Measurements from ENCODE around the gene CAPZA1. TPM values are rescaled to one million over a fixed set of nuclear protein-coding genes. Genes with fewer than 3 reads are reported as not detected.

The CAPZA1 gene
- total RNA-seq, 4 donors from 2014 or later = 27.1 to 58.1 (median 35.2) TPM

DNA sequence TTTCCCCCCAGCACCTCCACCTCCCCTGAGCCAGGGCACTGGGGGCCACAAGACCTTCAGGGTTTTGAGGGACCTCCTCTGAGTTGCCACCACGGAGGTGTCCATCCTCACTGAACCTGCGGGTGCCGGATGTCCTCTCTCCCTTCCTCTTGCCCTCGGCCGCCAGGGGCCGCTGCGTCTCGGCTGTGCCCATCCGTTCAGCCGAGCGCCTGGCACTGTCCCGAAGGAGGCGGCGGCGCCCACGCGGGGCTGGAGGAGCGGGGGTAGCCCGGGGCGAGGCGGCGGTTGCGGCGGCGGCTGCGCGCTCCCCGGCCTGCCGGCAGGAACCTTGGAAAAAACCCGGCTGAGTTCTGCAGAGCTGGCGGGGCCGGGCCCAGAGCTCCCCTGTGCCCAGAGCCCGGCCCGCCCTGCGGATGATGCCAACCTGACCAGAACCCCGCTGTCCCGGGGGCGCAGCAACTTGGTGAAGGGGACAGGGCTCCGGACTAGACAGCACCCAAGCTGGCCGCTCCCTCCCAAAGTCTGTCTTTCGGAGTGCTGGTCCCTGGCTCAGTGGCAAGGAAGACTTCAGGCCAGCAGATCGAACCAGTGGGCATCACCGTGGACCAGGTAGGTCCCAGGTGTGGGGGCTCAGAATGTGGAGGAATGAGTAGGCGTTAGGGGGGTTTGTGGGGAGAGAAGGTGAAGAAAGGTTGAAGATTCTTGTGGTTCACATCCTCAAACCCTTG is 99.2 kb downstream of the CAPZA1 start:
- Histone ChIP-seq H3K27me3 (peaks cover 0 to 6% (median 0%) of the 10 kb centered on the region in 3 donors), H3K9me3 (no peaks in the 10 kb centered on the region), H3K4me3 (peak overlapping the region in 3 of 4 donors; percentile 16 to 56 (median 42)), H3K27ac (no peak overlapping the region), H3K36me3 (no peaks in the 10 kb centered on the region), H3K4me1 (peaks cover 10% of the 10 kb centered on the region in 2 donors)
- in situ Hi-C loops (cut with MboI; ENCODE audit: low sequenced_read_pairs in 4 of 4) (loop anchor here (5.0 to 25.0 kb wide), 7 partner anchors 83 to 668 kb away; partner anchors contain the start of genes CTTNBP2NL (in 2 of the 4), LRIG2 (in 1 of the 4) and MAGI3 (in 1 of the 4)), intact Hi-C loops (cut with DNase I; ENCODE audit: low total_unique reads) (loop anchor here (5.0 kb wide), 1 partner anchor 163 kb away; no protein-coding TSS in a partner anchor)
- DNase-seq (peak in 1 of 2 donors; percentile 55), ATAC-seq (no peak)
- TF ChIP-seq POLR2A (IDR thresholded peaks at IDR 0.05) = no peak
- TF ChIP-seq, protein P1, sequence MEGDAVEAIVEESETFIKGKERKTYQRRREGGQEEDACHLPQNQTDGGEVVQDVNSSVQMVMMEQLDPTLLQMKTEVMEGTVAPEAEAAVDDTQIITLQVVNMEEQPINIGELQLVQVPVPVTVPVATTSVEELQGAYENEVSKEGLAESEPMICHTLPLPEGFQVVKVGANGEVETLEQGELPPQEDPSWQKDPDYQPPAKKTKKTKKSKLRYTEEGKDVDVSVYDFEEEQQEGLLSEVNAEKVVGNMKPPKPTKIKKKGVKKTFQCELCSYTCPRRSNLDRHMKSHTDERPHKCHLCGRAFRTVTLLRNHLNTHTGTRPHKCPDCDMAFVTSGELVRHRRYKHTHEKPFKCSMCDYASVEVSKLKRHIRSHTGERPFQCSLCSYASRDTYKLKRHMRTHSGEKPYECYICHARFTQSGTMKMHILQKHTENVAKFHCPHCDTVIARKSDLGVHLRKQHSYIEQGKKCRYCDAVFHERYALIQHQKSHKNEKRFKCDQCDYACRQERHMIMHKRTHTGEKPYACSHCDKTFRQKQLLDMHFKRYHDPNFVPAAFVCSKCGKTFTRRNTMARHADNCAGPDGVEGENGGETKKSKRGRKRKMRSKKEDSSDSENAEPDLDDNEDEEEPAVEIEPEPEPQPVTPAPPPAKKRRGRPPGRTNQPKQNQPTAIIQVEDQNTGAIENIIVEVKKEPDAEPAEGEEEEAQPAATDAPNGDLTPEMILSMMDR (IDR thresholded peaks at IDR 0.05 in 4 of 5, conservative IDR thresholded peaks at IDR 0.05 in 1 of 5) = peak; percentile 59 to 85 (median 77)

- ATAC-seq = no peak
- in situ Hi-C loops (cut with MboI; ENCODE audit: low sequenced_read_pairs in 4 of 4) (loop anchor here (5.0 to 25.0 kb wide), 7 partner anchors 83 to 668 kb away; partner anchors contain the start of genes CTTNBP2NL (in 2 of the 4), LRIG2 (in 1 of the 4) and MAGI3 (in 1 of the 4)), intact Hi-C loops (cut with DNase I; ENCODE audit: low total_unique reads) (loop anchor here (5.0 kb wide), 1 partner anchor 163 kb away; no protein-coding TSS in a partner anchor)
- peaks cover 0 to 6% (median 0%) of the 10 kb centered on the region in 3 donors for H3K27me3 ChIP-seq
- H3K36me3 ChIP-seq = no peaks in the 10 kb centered on the region
- H3K4me1 ChIP-seq = peaks cover 6% of the 10 kb centered on the region in 2 donors
- TF ChIP-seq, protein P1 (IDR thresholded peaks at IDR 0.05 in 4 of 5, conservative IDR thresholded peaks at IDR 0.05 in 1 of 5) = no peak
- TF ChIP-seq POLR2A (IDR thresholded peaks at IDR 0.05) = no peak
- DNase-seq = no peak
- no peaks in the 10 kb centered on the region for H3K9me3 ChIP-seq
- H3K27ac ChIP-seq = no peak overlapping the region
- H3K4me3 ChIP-seq = no peak overlapping the region
Observed at GRCh38 chr1:112719706-112720105, 100.1 kb downstream of the CAPZA1 start.

DNA sequence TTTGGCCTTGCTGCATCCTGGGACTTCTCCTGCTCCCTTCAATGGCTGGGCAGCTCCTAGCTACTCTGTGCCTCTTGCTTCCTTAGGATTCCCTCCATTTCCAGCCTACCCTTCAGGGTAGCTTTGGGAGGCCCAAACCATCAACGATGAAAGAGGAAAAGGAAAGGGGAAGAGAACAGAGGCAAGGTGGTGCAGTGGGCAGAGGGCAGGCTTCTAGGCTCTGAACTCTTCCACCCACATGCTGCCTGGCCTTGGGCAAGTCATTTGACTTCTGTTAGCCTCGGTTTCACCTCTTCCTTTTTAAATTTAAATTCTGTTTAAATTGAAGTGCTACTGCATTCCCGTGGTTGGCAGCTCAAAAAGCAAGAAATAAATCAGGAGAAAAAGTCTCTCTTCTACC is 101.2 kb downstream of the CAPZA1 start:
- no peak for ATAC-seq
- no peaks in the 10 kb centered on the region for H3K9me3 ChIP-seq
- H3K4me1 ChIP-seq = peaks cover 4% of the 10 kb centered on the region in 2 donors
- intact Hi-C loops (cut with DNase I; ENCODE audit: low total_unique reads) (no loop called here), in situ Hi-C loops (cut with MboI; ENCODE audit: low sequenced_read_pairs in 4 of 4) (loop anchor here in 2 of 4 donors (25.0 kb wide), 2 partner anchors 333 to 667 kb away; partner anchors contain the start of genes CTTNBP2NL (in 2 of the 2) and MAGI3 (in 1 of the 2))
- H3K27ac ChIP-seq = no peak overlapping the region
- H3K27me3 ChIP-seq = peaks cover 0 to 6% (median 0%) of the 10 kb centered on the region in 3 donors
- no peak for TF ChIP-seq POLR2A (IDR thresholded peaks at IDR 0.05)
- TF ChIP-seq, protein P1 (IDR thresholded peaks at IDR 0.05 in 4 of 5, conservative IDR thresholded peaks at IDR 0.05 in 1 of 5) = no peak
- no peak for DNase-seq
- H3K4me3 ChIP-seq = no peak overlapping the region
- no peaks in the 10 kb centered on the region for H3K36me3 ChIP-seq

Other genes starting within 250 kb of the CAPZA1 start
- gene CTTNBP2NL, start 223.6 kb upstream of the CAPZA1 start, total RNA-seq = 1 to 10 TPM; 2.6 to 7.2 (median 3.9) TPM
- gene WNT2B, start 110.9 kb upstream of the CAPZA1 start, total RNA-seq = 1 to 10 TPM in 1 of 4 donors, under 1 TPM in 3; 0.03 to 1.5 (median 0.41) TPM
- gene ST7L, start 691 bp upstream of the CAPZA1 start, total RNA-seq = 10 to 100 TPM in 3 of 4 donors, 1 to 10 TPM in 1; 9.6 to 16.7 (median 15.0) TPM
- gene MOV10, start 54.8 kb downstream of the CAPZA1 start, total RNA-seq = 1 to 10 TPM; 2.8 to 7.2 (median 4.8) TPM
- gene RHOC, start 87.3 kb downstream of the CAPZA1 start, total RNA-seq = 10 to 100 TPM; 33.1 to 86.5 (median 64.3) TPM
- gene PPM1J, start 95.5 kb downstream of the CAPZA1 start, total RNA-seq = 1 to 10 TPM; 4.2 to 5.4 (median 4.8) TPM

Measured in gastrocnemius medialis (tissue), 4 donors.